ENCODE measurements around the gene ACOX2.

GRCh38 chr3:58566398-58567250, 29.6 kb upstream of the ACOX2 start:
- TF ChIP-seq CTCF (IDR thresholded peaks at IDR 0.05), result no peak
- TF ChIP-seq POLR2A (IDR thresholded peaks at IDR 0.05), result no peak
- no peak for TF ChIP-seq EP300 (IDR thresholded peaks at IDR 0.05)
